ENCODE data around the gene DUSP7.
"Not testable (repeated sequence)": the region's sequence is repeated elsewhere in the genome, so short reads cannot be mapped to it uniquely, and the experiment has no call there.

Gene DUSP7

DNA sequence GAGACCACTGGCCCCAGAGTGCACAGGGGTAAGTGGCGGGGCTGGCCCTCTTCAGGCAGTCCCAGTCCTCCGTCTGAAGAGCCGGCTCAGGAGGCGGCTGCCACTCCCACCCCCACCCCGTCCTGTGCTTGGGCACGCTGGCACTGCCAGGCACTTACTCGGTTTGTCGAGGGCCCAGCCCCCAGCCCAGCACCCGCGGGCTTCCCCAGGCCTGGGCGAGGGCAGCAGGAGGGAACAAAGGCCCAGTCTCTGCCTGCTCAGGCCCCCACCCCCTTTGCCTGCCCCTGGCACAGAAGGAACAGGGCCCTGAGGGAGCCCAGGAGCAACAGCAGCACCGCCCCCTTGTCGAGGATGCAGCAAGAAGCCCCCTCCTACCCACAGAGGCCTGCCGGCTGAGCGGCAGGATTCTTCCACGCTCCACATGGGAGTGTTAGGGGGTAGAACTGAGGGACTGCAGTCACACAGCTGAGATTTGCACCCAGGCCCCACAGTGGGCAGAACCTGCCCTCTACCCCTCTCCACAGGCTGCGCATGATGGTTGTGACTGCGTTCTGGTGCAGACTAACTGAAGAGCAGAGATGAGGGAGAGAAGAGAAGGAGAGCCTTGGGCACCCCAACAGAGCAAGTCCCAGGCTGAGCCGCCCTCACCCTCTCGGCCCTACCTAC lies 8.9 kb downstream of the DUSP7 start:
- DNase-seq (ENCODE audit: low read depth): no peak

DNA sequence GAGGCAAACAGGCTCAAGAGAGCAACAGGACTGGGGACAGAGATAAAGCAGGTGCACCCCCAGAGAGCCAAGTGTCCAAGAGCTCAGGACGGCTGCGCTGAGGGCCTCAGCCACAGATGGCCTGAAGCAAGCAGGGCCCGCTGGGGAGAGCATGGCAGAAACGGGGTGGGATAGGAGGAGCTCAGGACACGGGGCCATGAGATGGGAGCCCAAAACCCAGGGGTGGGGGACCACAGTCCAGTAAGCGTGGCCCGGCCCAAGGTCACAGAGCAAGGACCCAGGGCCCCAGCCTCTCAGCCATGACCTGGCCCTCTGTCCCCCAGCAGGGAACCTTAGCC lies 9.5 kb downstream of the DUSP7 start:
- no peak for DNase-seq (ENCODE audit: low read depth)

DNA sequence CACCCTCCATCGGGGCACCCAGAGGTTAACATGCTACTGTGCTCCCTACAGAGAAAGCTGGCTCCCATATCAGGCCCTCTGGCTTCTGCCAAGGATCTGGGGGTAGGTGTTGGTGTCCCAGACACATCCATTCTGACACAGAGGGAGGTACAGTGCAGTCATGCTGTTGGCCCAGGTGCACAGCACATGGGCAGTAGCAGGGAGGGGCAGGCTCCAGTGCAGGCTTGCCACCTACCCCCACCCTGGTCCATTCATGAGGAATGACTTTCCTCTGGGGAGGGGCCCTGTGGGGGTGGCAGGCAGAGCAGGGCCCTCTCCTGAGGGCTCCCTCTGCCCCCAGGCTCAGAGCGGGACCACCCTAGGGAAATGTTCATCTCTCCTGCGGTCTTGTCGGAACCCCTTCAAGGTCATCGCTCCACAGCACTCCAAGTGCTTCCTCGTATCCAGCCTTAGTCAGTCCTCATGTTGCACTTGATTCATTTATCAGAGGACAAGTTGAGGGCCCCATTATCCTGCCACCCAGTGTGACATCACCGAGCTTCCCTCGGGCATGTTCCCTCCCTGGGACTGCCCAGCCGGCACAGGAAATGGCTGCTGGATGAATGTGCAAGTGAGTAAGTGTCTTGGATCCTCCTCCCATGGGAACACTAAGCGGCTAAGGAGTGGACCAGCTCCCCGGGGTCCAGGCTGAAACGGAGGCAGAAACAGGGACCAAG lies 10.0 kb downstream of the DUSP7 start:
- DNase-seq (ENCODE audit: low read depth): no peak

DNA sequence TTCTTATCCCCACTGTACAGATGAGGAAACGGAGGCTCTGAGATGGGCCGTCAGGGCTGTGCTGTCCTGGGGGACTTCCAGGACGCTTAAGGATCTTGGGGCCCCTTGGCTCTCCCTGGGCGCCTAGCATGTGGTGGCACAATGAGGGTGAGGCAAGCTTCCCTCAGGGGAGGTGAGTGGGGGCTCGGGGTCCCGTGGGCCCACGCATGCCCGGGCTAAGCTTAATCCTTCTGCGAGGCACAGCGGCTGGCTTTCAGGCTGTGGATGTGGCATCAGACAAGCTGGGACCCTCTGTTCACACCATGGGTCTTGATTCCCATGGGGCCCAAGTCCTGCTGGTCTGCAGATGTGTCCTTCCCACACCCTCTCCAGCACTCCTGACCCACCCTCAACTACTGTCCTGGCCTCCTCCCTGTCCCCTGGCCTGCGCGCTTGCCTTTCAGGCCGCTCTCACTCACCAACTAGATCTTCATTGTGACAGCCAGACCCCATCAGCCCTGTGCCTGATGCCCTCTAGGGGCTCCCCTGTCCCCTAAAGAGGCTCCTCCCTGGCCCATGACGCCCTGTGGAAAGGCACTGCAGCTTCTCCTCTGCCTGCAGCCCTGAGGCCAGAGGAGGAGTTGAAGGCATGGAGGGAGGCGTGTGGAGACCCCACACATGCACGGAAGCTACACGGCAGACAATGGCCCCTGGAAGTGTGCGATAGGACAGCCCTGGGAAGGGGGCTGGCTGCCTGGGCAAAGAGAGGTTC lies 11.3 kb downstream of the DUSP7 start:
- no peak for DNase-seq (ENCODE audit: low read depth)

- DNase-seq (ENCODE audit: low read depth): no peak
Measured at GRCh38 chr3:52043750-52044149, 12.6 kb downstream of the DUSP7 start.

DNA sequence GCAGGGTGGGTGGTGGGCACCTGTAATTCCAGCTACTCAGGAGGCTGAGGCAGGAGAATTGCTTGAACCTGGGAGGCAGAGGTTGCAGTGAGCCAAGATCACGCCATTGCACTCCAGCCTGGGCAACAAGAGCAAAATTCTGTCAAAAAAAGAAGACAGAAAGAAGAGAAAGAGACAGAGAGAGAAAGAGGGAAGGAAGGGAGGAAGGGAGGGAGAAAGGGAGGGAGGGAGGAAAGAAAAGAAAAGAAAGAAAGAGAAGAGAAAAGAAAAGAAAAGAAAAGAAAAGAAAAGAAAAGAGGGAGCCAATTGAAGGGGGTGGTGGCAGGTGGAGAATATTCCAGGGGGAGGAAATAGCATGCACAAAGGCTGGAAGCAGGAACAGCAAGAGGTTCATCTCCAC lies 13.3 kb downstream of the DUSP7 start:
- not testable (repeated sequence) for DNase-seq (ENCODE audit: low read depth)

- no peak for DNase-seq (ENCODE audit: low read depth)
Measured at GRCh38 chr3:52041118-52041731, 15.1 kb downstream of the DUSP7 start.

DNA sequence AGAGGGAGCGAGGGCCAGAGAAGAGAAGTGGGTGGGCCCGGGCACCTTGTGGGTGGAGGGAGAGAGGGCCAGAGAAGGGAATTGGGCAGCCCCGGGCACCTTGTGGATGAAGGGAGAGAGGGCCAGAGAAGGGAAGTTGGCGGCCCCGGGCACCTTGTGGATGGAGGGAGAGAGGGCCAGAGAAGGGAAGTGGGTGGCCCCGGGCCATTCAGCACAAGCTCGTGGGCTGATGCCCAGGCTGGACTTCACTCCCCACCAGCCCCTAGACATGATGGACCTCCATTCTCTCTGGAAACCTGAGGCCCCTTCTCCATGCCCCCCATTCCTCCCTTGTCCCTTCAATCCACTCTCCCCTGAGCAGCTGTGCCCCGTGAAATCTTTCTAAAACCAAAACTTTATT lies 15.8 kb downstream of the DUSP7 start:
- DNase-seq (ENCODE audit: low read depth): no peak

GRCh38 chr3:52039846-52040245 lies 16.5 kb downstream of the DUSP7 start:
- no peak for DNase-seq (ENCODE audit: low read depth)

GRCh38 chr3:52039426-52039825 lies 16.9 kb downstream of the DUSP7 start:
- no peak for DNase-seq (ENCODE audit: low read depth)

GRCh38 chr3:52038227-52038626 lies 18.1 kb downstream of the DUSP7 start:
- DNase-seq (ENCODE audit: low read depth): no peak

- DNase-seq (ENCODE audit: low read depth): no peak
Measured at GRCh38 chr3:52037291-52037690, 19.1 kb downstream of the DUSP7 start.

DNA sequence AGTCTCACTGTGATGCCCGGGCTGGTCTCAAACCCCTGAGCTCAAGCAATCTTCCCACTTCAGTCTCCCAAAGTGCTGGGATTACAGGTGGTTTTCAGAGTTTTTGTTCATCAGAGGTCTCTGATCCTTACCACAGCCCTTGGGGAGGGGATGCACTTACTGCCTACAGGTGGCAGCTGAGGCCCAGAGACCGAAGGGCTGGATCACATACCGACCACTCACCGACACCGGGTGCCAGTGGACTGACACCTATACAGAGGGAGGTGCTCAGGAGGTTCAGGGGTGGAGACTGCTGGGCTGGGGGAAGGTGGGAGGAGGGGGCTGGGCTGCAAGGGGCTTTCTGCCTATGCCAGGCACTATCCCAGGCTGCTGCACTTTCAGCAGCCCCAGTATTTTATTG lies 19.5 kb downstream of the DUSP7 start:
- no peak for DNase-seq (ENCODE audit: low read depth)

DNA sequence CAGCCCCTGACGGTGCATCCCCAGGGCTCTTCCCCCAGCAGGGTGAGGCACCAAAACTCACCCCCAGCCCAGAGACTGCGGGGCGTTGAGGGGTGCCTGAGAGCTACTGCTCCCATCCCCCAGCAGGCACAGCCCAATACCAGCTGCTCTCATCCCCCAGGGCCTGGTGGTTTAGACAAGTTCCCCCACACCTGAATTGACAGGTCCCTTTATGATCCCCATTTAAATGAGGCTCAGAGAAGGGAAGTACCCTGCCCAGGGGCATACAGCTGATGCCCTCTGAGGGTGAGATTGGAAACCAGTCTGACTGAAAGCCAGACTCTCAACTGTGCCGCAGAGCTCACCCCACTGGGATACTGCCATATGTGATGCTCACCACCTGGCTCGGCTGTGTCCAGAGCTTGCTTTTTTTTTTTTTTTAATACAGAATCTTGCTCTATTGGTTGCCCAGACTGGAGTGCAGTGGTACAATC lies 20.1 kb downstream of the DUSP7 start:
- DNase-seq (ENCODE audit: low read depth): no peak

- DNase-seq (ENCODE audit: low read depth): no peak
Measured at GRCh38 chr3:52034651-52035050, 21.7 kb downstream of the DUSP7 start.

GRCh38 chr3:52034212-52034611 lies 22.2 kb downstream of the DUSP7 start:
- no peak for DNase-seq (ENCODE audit: low read depth)

DNA sequence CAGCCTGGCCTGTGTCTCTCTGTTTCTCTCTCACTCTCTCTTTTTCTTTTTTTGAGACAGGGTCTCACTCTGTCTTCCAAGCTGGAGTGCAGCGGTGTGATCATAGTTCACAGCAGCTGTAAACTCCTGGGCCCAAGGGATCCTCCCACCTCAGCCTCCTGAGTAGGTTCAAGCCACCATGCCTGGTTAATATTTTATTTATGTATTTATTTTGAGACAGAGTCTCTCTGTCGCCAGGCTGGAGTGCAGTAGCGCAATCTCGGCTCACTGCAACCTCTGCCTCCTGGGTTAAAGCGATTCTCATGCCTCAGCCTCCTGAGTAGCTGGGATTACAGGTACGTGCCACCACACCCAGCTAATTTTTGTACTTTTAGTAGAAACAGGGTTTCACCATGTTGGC lies 22.6 kb downstream of the DUSP7 start:
- not testable (repeated sequence) for DNase-seq (ENCODE audit: low read depth)

DNA sequence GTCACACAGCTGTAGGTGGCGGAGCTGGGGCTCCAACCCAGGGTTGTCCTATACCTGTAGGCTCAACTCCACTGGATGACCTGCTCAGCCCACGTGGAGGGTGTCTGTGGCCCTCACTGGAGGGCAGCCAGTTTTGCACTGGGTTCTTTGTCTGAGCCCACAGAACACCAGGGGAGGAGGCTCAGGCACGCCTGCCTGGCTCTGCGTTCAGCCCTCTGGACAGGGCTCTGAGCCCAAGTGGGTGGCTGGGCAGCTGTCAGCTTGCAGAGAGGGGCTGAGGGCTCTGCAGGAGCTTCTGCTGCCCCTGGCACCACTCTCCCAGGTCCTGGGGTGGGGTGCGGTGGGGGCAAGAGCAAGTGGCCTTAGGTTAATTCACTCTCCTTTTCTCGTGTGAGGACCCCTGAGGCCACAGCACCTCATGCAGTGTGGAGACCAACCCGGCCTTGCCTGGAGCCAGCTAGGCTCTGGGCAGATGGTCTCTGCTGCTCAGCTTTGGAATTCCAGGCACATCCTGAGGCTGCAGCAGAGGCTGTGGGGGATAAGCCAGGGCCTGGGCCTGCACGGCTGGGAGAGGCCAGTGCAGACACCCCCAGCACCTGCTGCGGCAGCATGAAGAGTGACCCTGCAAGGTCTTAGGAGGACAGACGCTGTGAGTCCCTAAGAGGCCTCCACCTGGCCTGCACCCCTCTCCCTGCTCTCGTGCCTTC lies 23.5 kb downstream of the DUSP7 start:
- no peak for DNase-seq (ENCODE audit: low read depth)

DNA sequence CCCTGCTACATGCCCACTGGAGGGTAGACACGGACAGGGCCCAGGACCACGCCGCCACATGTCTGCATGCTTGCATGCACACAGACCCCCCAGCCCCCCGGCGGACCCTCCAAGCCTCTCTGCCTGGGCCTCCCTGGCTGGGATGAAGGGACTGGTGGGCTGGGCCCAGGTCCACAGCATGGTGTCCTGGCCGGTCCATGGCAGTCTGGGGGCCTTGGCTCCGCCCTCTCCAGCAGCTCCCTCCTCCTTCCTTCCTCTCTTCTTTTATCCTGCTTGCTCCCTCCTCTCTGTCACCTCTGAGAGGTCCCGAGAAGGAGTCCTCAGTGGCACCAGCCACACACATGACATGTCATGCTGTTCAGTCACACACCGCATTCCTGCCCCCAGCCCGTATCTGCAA lies 24.5 kb downstream of the DUSP7 start:
- no peak for DNase-seq (ENCODE audit: low read depth)

GRCh38 chr3:52030714-52031310 lies 25.6 kb downstream of the DUSP7 start:
- DNase-seq (ENCODE audit: low read depth): no peak

DNA sequence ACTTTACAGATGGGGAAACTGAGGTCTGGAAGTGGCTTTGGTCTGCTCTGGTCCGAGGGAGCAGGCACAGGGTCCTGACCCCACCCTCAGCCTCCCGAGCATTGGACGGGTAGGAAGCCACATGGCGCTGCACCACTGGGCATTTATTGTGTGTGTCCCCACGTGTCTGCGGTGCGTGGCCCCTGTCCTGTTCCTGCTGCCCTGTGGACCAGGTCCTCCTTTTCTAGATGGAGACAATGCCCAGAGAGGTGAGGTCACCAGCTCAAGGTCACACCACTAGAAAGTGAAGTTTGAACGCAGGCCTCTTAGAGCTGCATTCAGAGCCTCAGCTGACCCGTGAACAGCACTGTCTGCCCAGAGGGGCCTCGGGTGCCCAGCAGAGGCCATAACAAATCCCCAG lies 26.8 kb downstream of the DUSP7 start:
- no peak for DNase-seq (ENCODE audit: low read depth)

DNA sequence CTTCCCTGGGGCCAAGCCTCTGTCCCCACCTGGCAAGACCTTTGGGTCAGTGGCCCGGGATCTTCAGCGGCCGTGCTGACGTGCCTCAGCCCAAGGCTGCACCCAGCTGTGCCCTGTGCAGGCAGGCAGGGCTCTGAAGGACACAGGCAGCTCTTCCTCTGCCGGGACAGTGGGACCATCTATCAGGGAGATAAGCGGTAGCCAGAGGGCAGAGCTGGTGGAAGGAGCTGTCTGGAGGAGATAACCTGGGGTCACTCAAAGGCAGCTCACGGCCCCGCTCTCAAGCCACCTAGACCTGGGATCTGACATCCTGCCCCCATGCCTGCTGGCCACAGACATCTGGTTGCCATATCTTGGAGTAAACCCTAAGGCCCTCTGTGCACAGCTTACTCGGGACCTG lies 27.3 kb downstream of the DUSP7 start:
- no peak for DNase-seq (ENCODE audit: low read depth)
